NCI-H460 (cell line): ENCODE measurements around the gene SPRR1A. TPM values are rescaled to one million over a fixed set of nuclear protein-coding genes. Genes with fewer than 3 reads are reported as not detected.
"Not testable (repeated sequence)": the region's sequence is repeated elsewhere in the genome, so short reads cannot be mapped to it uniquely, and the experiment has no call there.

Experiments
- DNase-seq: peaks from one replicate; pipeline ENCODE4 v3.0.0-alpha.2; 2016; ENCODE audit warnings: low read depth; ENCODE audit errors: extremely low read depth
- total RNA-seq: library from RNA; depleted of rRNA; stranded (reverse); fragments of >200 nt; shearing (Covaris generic); gene quantifications from 2 replicates; pipeline ENCODE4 v1.2.3, GENCODE V29; 2014

The SPRR1A gene
- total RNA-seq, 1 experiment from 2014 or later, result not detected

DNA sequence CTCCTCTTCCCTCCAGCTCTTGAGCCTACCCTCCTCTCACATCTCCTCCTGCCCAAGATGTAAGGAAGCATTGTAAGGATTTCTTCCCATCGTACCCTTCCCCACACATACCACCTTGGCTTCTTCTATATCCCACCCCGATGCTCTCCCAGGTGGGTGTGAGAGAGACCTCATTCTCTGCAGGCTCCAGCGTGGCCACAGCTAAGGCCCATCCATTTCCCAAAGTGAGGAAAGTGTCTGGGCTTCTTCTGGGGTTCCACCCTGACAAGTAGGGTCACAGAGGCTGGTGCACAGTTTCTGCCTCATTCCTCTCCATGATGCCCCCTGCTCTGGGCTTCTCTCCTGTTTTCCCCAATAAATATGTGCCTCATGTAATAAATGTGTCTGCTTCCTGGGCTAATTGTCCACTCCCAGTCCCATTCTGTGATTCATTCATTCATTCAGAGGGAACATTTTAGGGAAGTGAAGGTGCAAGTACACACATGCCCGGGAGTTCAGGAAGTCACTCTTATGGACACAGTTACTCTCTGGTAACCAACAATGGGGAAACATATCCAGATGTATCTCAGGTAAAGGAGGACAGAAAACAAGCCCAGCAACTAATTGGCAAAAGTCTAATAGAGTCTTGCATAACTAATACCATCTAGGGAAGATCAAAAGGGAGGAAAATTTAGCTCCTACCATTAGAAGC is 11.5 kb upstream of the SPRR1A start:
- DNase-seq, result no peak

DNA sequence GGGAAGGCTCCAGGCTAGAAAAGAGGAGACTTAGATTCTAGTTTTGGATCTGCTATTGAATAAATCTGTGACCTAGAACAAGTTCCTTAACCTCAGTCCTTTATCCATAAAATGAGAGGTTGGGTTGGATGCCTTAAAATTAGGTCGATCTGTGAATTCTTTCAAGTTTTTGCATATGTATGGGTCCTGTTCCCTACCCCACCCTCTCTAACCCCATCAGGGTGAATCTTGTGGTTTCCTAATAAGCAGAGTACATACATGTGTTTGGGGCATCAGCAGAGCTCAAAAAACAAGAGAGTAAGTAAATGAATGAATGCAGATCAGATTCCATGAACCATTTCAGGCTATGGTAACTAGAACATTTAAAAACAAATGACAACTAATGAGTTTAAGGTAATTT is 7.2 kb upstream of the SPRR1A start:
- DNase-seq, result no peak

DNA sequence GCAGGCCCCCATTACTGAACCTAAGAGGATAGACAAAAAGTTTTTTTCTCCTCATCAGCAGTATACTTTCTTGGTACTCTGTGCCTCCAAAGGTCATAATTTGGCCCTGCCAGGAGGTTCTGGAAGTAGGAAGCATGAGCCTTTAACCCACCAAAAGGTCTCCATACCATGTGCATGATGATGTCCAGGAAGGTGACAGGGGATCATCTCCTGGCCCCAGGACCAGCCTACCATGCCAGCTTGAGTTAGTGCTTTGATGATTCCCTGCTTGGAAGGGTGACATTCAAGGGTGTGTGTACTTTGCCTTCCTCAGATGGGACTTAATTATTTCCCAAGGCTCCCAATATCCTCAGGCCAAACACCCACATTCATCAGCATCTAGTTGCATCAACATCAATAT is 6.3 kb upstream of the SPRR1A start:
- no peak for DNase-seq

DNA sequence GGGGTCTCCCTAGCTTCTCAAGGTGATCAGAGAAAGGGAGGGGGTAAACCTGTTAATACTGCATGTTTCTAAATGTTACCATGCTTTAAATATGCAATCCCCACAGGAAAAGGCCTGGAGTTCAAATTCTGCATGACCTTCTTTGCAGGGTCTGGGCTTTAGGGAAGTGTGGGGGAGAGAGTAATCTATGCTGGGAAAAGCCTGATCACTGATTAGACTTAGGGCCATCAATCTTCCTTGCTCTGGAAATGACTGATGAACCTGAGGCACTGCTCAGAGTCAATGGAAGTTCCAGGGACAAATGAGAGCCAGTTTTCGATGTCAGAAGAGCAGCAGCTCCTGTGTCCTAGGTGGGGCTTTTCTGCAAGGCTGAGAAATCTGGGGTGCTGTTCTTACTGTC is 3.2 kb upstream of the SPRR1A start:
- no peak for DNase-seq

DNA sequence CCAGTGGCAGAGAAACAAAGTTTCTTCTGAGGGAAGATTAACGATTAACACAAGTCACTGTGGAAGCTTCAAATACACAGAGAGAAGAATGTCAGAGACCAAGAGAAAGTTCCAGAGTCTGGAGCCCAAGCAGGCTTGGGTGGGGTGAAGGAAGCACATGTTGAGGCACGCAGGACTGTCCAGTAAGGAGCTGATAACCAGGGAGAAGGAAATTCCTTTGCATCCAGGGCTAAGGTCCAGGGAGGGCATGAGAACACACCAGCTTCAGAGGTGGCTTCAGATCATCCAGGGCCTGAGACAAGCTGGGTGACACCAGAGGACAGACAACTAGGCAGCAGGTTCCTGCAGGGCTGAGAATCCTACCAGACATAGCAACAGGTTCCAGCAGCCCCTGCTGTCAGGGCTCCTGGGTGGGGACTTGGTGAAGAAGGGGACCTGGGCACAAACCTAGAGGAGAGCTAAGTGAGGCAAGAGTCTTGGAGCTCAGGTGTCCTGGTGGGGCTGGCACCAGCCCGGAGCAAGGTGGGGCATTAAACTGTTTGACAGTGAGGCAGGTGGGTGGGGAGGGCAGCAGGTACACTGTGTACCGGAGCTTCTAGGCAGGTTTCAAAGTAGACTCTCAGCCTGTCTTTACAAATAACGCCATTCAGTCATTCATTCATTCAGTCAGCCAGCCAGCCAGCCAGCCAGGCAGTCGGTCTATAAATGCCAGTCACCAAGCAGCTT is 2.6 kb upstream of the SPRR1A start:
- no peak for DNase-seq

DNA sequence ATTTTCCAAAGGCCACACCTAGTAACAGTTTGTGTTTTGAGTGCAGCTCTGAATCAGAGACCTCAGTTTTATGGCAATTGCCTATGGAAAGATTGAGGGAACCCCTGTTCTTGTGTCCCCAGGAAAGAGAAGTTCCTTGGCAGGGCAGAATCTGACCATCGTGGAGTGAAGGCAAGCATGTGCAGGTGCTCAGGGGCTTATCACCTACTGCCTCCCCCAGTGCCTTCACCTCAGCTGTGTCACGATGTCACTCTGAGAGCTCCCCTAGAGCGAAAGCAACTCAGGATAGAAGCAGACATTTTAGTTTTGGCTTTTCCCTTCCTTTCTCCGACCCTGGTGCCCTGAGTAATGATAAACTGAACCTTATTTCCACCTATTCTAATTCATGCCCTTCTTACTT is 1.8 kb upstream of the SPRR1A start:
- no peak for DNase-seq

DNA sequence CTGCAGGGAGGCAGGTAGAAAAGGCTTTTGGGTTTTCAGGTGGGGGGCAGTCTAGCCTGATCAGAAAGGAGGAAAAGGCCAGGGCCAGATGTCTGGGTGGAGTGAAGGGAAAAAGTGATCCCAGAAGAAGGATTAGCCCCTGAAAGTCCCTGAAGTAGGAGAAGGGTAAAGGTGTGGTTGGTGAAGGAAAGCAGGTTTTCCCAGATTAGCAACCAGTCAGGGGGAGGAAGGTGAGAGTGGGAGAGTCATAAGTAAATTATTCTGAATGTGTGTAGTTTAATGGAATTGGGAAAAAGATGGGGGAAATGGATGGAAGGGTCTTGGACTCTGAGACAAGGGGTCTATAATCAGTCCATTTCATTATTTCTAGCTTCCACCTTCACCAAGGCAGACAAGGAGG is 647 bp upstream of the SPRR1A start:
- DNase-seq, result no peak

DNA sequence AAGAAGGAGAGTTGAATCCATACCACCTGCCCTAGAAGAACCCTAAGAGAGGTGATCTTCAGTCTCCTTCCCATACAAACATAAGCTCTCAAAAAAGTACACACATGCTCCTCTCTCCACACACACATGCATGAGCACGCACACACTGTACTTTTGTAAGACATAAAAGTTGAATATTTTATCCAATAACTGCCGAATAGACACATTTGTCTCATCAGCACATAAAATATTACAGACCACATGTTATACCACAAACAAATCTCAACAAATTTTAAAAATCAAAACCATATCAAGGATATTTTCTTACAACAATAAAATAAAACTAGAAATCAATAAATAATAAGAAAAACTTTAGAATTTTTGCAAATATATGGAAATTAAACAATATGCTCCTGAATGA is 2.7 kb downstream of the SPRR1A start:
- DNase-seq, result no peak

DNA sequence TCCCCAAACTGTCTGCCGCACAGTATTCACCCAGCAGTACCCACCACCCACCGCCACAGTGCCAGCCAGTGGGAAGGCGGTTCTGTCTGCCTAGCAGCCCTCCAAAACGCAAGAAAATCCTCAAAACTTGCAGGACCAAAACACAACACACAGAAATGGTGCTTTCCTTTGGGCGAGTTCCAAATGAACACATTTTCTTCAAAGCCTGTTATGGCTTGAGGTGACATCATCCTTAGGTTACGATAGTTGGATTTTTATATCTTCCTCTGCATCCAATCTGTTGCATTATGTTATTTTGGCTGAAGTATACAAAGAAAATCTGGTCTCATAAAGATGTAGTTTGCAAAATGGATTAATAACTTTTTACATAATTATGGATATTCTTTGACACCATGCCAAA is 9.3 kb downstream of the SPRR1A start:
- DNase-seq, result no peak

DNA sequence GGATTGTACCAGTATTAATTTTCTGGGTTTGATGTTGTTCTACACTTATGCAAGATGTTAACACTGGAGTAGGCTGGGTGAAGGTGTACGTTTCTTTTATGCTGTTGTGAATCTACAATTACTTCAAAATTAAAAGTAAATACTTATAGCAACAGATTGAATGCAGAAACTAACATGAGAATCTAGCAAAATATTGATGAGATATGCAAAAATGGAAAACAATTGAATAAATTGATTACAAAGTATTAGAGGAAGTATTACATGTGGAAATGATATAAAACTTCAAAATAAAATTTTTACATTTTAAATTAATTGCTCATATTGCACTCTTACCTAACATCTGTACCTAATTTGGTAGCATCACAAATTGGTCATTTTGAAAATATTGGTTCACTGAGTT is 12.0 kb downstream of the SPRR1A start:
- DNase-seq, result no peak

DNA sequence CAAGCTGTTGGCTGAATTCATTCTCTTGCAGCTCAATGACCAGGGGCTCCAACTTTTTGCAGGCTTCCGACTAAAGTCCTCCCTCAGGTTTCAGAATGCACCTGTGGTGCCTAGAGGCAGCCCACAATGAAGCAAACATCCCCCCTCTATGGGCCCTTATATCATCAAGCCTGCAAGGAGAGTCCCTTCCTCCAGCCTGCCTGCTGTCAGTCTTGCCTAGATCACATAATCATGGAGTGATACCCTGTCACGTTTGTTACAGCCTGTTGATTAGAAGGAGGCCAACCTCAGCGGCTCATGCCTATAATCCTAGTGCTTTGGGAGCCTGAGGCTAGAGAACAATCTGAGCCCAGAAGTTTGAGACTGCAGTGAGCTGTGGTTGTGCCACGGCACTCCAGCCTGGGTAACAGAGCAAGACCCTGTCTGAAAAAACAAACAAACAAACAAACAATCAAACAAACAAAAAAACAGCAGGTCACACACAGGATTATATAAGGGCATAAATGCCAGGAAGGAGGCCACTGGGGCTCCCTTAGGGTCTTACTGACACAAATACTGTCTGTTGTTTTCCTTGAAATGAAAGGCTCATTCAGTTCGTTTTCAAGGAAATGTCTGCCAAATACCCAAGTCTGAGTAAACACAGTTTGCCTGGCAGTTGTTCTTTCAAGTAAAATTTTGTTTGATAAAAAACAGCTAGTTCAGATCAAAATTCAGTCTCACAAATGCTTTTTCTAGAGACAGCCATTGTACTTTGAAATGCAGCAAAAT is 12.9 kb downstream of the SPRR1A start:
- DNase-seq, result no peak

DNA sequence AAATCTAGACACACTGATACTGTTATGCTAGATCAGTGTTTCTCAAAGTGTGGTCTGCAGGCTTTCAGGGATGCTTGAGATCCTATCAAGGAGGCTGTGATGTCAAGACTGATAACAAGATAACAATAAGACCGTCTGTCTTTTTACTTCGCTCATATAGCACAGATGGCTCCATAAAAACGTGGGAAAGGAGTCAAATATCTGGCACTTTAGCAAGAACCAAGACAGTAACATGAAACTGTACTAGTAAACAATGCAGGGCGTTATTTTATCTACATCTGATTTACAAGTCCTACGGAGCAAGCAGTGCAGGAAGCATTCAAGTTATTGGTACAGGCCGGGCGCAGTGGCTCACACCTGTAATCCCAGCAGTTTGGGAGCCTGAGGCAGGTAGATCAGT is 14.0 kb downstream of the SPRR1A start:
- no peak for DNase-seq

DNA sequence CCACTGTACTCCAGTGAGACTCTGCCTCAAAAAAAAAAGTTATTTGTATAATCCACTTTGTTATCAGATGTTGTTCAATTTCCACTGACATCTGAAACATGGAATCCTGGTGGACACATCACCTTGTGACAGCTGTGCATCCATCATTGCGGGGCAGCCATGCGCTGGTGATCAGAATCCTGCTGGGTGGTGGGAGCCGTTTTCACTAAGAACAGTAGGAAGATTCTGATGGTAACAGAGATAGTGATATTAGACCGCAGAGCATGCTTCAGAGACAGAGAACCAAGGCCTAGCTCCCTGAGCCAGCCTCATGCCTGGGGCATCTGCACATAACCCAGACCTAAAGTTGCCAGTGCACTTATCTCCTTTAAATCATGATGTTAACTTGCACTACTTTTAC is 14.6 kb downstream of the SPRR1A start:
- no peak for DNase-seq

DNA sequence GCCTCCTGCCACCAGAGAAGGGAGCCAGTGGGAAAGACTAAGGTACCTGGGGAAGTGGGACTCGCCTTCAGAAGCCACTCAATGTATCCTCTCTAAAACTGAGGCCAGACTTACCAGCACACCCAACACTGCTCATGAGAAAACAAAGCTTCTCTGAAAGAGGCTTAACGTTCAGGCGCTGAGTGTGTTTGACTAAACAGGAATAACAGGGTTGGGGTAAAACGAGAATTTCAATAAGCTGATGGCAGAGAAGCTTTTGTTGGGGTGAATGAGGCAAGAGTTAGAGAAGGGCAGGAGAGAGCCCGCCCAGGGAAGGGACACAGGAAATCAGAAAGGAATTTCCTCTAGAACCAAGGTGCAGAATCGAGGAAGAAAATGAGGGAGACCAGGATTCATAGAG is 15.9 kb downstream of the SPRR1A start:
- DNase-seq, result no peak

DNA sequence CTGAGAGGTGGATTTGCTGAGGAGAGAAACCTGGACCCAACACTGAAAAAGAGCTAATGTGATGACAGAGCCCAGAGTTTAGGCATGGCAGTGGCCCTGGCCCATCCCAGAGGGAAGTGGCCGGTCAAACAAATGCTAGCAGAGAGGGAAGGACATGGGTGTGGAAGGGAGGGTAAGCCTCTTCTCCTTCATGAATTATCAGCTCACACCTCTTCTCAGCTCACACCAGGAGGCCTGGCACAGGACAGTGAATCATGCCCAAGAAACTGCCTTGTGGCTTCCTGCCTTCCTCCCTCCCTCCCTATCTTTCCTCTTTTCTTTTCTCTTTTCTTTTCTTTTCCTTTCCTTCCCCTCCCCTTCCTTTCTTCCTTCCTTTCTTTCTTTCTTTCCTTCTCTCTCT is 16.4 kb downstream of the SPRR1A start:
- no peak for DNase-seq

DNA sequence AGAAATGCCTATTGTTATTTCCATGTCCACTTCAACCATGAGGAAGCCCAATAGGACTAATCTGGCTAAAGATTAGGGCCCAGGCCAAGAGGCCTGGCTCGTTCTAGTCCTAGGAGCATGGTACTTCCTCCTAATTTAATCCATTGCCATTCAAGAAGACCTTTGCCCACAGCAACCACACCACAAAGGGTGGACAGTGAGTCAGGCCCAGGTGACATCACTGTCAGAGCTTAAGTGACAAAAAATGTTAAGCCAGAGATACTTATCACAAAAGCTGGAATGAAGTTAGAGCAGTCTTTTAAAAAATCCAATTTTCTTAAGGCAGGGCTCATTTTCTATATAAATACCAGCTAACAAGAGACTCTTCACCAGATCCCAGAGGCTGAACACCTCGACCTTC is 17.5 kb downstream of the SPRR1A start, which contains the start of gene SPRR3:
TSS of gene SPRR3 (plus strand) at position 368 of the 400 bp plus-strand sequence. CDS start 1,272 bp downstream, outside the sequence.
- no peak for DNase-seq

DNA sequence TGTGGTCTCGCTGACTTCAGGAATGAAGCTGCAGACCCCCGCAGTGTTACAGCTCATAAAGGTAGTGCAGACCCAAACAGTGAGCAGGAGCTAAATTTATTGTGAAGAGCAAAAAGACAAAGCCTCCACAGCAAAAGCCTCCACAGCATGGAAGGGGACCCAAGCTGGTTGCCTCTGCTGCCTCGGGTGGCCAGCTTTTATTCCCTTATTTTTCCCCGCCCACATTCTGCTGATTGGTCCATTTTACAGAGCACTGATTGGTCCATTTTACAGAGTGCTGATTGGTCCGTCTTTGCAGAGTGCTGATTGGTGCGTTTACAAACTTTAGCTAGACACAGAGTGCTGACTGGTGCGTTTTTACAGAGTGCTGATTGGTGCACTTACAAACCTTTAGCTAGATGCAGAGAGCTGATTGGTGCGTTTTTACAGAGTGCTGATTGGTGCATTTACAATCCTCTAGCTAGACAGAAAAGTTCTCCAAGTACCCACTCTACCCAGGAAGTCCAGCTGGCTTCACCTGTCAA is 27.4 kb downstream of the SPRR1A start:
- DNase-seq, result not testable (repeated sequence)

DNA sequence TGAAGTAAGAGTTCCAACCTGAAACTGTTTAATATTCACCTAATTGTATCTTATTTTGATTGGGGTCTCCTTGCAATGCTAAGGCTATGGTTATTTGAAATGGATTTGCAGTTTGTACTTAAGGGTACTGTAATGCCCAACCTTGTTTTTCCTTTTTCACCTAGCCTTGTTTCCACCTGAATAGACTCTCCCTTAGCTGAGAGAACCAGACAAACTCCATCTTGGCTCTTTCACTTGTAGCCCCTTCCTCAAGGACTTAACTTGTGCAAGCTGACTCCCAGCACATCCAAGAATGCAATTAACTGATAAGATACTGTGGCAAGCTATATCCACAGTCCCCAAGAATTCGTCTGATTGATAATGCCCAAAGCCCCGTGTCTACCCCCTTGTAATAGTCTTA is 37.9 kb downstream of the SPRR1A start:
- DNase-seq, result not testable (repeated sequence)

DNA sequence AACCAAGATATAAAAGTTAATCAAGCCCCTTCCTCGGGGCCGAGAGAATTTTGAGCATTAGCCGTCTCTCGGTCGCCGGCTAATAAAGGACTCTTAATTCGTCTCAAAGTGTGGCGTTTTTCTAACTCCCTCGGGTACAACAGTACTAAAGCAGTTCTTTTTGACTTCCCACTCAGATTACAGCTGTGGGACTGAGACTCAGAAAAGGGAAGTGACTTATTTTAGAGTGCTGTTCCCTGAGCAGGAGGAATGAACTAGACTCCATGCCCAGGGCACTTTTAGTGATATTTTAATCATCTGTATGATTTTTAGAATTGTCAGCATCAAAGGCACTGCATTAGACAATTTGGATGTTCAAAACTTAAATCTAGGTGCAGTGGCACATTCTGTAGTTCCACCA is 38.5 kb downstream of the SPRR1A start:
- DNase-seq, result not testable (repeated sequence)

DNA sequence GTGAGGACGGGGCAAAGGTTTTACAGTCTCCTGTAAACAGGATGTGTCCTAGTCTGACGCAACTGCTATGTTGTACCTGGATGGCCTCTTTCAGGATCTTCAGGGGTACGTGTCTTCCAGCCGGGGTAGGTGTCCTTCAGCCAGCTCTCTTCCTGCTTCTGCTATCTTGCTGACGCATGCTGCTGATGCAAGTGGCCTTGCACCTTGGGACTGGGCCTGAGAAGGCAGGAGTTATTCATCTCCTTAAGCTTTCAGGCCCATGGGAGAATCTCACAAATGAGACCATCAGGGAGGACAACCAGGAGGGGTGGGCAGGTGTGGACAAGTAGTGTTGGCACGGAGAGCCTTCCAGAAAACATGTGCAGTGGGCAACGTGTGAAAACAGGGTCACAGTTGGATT is 39.2 kb downstream of the SPRR1A start:
- DNase-seq, result no peak

DNA sequence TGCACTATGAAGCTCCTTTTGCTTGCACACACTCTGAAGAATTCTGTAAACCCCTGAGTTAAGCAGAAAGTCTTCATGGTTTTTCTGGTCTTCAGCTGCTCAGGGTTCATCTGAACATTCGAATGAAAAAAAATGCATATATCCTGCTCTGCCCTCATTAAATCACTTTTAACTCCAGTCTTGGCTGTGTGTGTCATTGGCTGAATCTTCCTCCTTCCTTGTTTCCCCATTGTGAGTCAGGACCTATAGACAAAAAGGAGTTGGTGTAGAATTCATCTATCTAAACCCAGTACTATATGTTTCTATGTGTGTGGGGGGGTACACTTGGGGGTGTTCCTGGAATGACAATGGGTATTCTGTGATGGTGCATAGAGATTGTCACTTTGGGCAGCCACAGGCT is 40.5 kb downstream of the SPRR1A start:
- DNase-seq, result no peak
